Body of pancreas (tissue), 4 donors: ENCODE results near the gene LTB4R. TPM values are rescaled to one million over a fixed set of nuclear protein-coding genes. Genes with fewer than 3 reads are reported as not detected.

ENCODE experiments used
- ATAC-seq: fragments of 150-250 bp; one replicate; pipeline ENCODE4 v1.9.1; 2016
- DNase-seq, 4 donors: peaks; one replicate each; pipeline ENCODE4 v3.0.0-alpha.2; 2019
- H3K27ac ChIP-seq, 4 donors: fragments of 200-600 bp; sonication (generic); 1 replicate in 3 of 4; 2 replicates in 1 of 4; pipeline versions ENCODE4 v1.5.1 to v1.6.1; 2016 to 2019; ENCODE audit warnings: mild to moderate bottlenecking in 1 of 4, mixed read lengths in 1 of 4, moderate library complexity in 1 of 4
- H3K27me3 ChIP-seq, 2 donors: fragments of 200-600 bp; sonication (generic); one replicate each; pipeline ENCODE4 v1.6.0; 2016; ENCODE audit warnings: mild to moderate bottlenecking in 1 of 2
- H3K36me3 ChIP-seq, 2 donors: fragments of 200-600 bp; sonication (generic); replicated peaks in 1 of 2; 2 replicates each; pipeline ENCODE4 v1.5.1; 2016; ENCODE audit warnings: low read depth in 2 of 2; ENCODE audit not compliant: insufficient read depth in 1 of 2
- H3K4me1 ChIP-seq: fragments of 200-600 bp; sonication (generic); one replicate; pipeline ENCODE4 v1.6.0; 2016
- H3K4me3 ChIP-seq, 2 donors: fragments of 200-600 bp; sonication (generic); 1 replicate in 1 of 2; 2 replicates in 1 of 2; pipeline ENCODE4 v1.5.1; 2016 to 2019
- H3K9me3 ChIP-seq, 3 donors: fragments of 200-600 bp; sonication (generic); 1 replicate in 2 of 3; 2 replicates in 1 of 3; pipeline ENCODE4 v1.5.1; 2016
- CTCF ChIP-seq, 7 experiments: fragments of 450-650 bp in 4 of 7; fragments of 200-600 bp in 3 of 7; sonication (generic) in 3 of 7; IDR thresholded peaks; one replicate each; pipeline ENCODE4 v1.5.1; 2016 to 2019; ENCODE audit warnings: antibody characterized with exemption in 7 of 7
- POLR2A ChIP-seq, 3 donors: fragments of 450-650 bp; IDR thresholded peaks; one replicate each; pipeline ENCODE4 v1.6.1; 2016; ENCODE audit warnings: antibody characterized with exemption in 3 of 3, mild to moderate bottlenecking in 2 of 3
- WGBS, 2 donors: methylation state at CpG; one replicate each; pipeline ENCODE4 v1.1.5; 2017; 5-methylcytosine and 5-hydroxymethylcytosine counted together
- intact Hi-C: fragments of 100-400 bp; cut with DNase I; formaldehyde crosslinking; loops from one replicate; pipeline ENCODE4 v1.15.1; 2023
- total RNA-seq, 2 donors: library from RNA; depleted of rRNA; stranded (reverse); fragments of >200 nt; gene quantifications; one replicate each; pipeline ENCODE4 v1.1.0, GENCODE V29; 2016

The LTB4R gene
- total RNA-seq, 2 donors from 2014 or later: 3.6 to 9.1 TPM

GRCh38 chr14:24269910-24270536, 41.3 kb upstream of the LTB4R start:
- 86 to 93% methylated on average over 12 to 14 of the region's 14 CpGs for WGBS, 2 donors
- intact Hi-C loops: no loop called here
- no peaks in the 10 kb centered on the region for H3K27me3 ChIP-seq
- H3K4me3 ChIP-seq: no peak overlapping the region
- TF ChIP-seq CTCF (IDR thresholded peaks at IDR 0.05) (no peak), POLR2A (IDR thresholded peaks at IDR 0.05) (no peak)
- DNase-seq (no peak), ATAC-seq (no peak)
- H3K27ac ChIP-seq: no peak overlapping the region
- H3K4me1 ChIP-seq: peaks cover 41% of the 10 kb centered on the region
- peaks cover 0 to 15% of the 10 kb centered on the region in 2 donors for H3K36me3 ChIP-seq
- no peaks in the 10 kb centered on the region for H3K9me3 ChIP-seq

- TF ChIP-seq CTCF (IDR thresholded peaks at IDR 0.05) (no peak), POLR2A (IDR thresholded peaks at IDR 0.05) (no peak)
- WGBS, 2 donors: 13 to 90% methylated on average over 2 to 13 of the region's 13 CpGs
- no peaks in the 10 kb centered on the region for H3K9me3 ChIP-seq
- H3K27me3 ChIP-seq: no peaks in the 10 kb centered on the region
- H3K36me3 ChIP-seq: peaks cover 0 to 15% of the 10 kb centered on the region in 2 donors
- DNase-seq: no peak
- peaks cover 45% of the 10 kb centered on the region for H3K4me1 ChIP-seq
- peak overlapping the region; percentile 56 to 94 for H3K4me3 ChIP-seq
- intact Hi-C loops: no loop called here
- no peak for ATAC-seq
- peak overlapping the region; percentile 90 to 96 (median 94) for H3K27ac ChIP-seq
These were observed 40.7 kb upstream of the LTB4R start for GRCh38 chr14:24270537-24271133.

GRCh38 chr14:24271134-24271833, 40.0 kb upstream of the LTB4R start, which contains the start of gene RABGGTA:
Gene RABGGTA, minus strand, starts transcription at chr14:24271597. Its CDS starts 482 bp downstream, at chr14:24271115.
- H3K27ac ChIP-seq: peak within 1 kb of the TSS; percentile 90 to 96 (median 94)
- intact Hi-C loops: no loop called here
- H3K36me3 ChIP-seq: peaks cover 0 to 14% of the 10 kb centered on the region in 2 donors
- ATAC-seq: peak; percentile 90
- no peaks in the 10 kb centered on the region for H3K27me3 ChIP-seq
- DNase-seq: peak; percentile 91 to 93 (median 92)
- no peaks in the 10 kb centered on the region for H3K9me3 ChIP-seq
- WGBS, 2 donors: 0 to 7% methylated on average over 2 to 59 of the region's 61 CpGs
- H3K4me3 ChIP-seq: peak within 1 kb of the TSS; percentile 56 to 94
- TF ChIP-seq POLR2A (IDR thresholded peaks at IDR 0.05) (peak; percentile 79 to 88 (median 87)), CTCF (IDR thresholded peaks at IDR 0.05) (peak; percentile 45 to 90 (median 68))
- H3K4me1 ChIP-seq: peaks cover 45% of the 10 kb centered on the region

- no peak for ATAC-seq
- intact Hi-C loops: no loop called here
- Histone ChIP-seq H3K4me1 (peaks cover 45% of the 10 kb centered on the region), H3K27me3 (no peaks in the 10 kb centered on the region), H3K4me3 (no peak overlapping the region), H3K27ac (peak overlapping the region; percentile 90 to 96 (median 94)), H3K9me3 (no peaks in the 10 kb centered on the region), H3K36me3 (peaks cover 0 to 12% of the 10 kb centered on the region in 2 donors)
- no peak for DNase-seq
- WGBS, 2 donors: 6% methylated on average over 3 of the region's 3 CpGs
- TF ChIP-seq POLR2A (IDR thresholded peaks at IDR 0.05) (no peak), CTCF (IDR thresholded peaks at IDR 0.05) (no peak)
These were observed 39.5 kb upstream of the LTB4R start for GRCh38 chr14:24271834-24272263.
